ENCODE data around the gene MDK.

The MDK gene

DNA sequence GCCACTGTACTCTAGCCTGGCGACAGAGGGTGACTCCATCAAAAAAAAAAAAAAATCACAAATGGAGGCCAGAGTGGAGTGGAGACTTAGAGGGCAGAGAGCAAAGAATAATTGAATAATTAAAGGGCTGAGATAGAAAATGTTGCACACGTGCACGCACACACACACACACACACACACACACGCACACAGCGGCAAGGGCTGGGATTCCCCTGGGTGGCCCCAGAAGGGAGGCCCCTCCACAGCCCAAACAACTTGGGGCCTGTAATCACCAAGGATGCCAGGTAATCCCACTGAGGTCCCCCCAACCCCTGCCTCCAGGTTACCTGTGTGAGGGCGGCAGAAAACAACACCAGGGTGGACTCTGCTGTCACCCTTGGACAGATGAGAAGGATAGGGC, 46.2 kb upstream of the MDK start:
- ATAC-seq = no peak
- TF ChIP-seq ARNTL (CRISPR knock-in tag; IDR thresholded peaks at IDR 0.05; ENCODE audit: borderline replicate concordance, low read depth) = no peak

DNA sequence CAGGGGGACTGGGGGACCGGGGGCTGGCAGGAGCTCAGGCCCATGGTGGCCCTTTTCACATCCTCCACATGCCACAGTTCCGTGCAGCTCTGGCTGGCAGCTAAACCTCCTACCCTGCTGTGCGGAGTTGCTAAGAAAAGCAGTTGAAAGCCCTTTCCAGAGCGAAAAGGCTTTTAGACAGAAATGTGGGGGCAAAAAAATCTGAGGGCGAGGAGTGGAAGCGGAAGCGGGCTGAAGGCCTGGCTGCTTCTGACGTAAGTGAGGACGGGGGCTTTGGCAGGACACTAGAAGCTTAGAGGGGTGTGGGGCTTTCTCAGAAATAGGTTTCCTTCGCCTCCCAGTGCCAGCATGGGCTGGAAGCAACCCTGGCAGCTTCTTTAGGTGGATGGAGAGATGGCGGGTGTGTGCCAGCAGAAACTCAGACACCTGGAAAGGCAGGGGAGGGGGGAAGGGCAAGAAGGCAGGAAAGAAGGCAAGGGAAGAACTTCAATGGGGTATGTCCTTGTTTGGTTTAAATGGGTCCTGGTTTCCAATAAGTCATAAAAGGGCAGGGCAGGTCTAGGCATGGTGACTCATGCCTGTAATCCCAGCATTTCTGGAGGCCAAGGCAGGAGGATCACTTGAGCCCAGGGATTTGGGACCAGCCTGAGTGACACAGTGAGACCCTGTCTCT, 45.4 kb upstream of the MDK start:
- TF ChIP-seq, protein P1, sequence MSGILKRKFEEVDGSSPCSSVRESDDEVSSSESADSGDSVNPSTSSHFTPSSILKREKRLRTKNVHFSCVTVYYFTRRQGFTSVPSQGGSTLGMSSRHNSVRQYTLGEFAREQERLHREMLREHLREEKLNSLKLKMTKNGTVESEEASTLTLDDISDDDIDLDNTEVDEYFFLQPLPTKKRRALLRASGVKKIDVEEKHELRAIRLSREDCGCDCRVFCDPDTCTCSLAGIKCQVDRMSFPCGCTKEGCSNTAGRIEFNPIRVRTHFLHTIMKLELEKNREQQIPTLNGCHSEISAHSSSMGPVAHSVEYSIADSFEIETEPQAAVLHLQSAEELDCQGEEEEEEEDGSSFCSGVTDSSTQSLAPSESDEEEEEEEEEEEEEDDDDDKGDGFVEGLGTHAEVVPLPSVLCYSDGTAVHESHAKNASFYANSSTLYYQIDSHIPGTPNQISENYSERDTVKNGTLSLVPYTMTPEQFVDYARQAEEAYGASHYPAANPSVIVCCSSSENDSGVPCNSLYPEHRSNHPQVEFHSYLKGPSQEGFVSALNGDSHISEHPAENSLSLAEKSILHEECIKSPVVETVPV (CRISPR knock-in tag; IDR thresholded peaks at IDR 0.05) = no peak
- TF ChIP-seq RARB (CRISPR knock-in tag; IDR thresholded peaks at IDR 0.05) (no peak), CSDC2 (CRISPR knock-in tag; IDR thresholded peaks at IDR 0.05) (no peak), SNAI2 (CRISPR knock-in tag; IDR thresholded peaks at IDR 0.05) (no peak), PPARA (CRISPR knock-in tag; IDR thresholded peaks at IDR 0.05; ENCODE audit: borderline replicate concordance) (no peak)
- TF ChIP-seq, protein P2, sequence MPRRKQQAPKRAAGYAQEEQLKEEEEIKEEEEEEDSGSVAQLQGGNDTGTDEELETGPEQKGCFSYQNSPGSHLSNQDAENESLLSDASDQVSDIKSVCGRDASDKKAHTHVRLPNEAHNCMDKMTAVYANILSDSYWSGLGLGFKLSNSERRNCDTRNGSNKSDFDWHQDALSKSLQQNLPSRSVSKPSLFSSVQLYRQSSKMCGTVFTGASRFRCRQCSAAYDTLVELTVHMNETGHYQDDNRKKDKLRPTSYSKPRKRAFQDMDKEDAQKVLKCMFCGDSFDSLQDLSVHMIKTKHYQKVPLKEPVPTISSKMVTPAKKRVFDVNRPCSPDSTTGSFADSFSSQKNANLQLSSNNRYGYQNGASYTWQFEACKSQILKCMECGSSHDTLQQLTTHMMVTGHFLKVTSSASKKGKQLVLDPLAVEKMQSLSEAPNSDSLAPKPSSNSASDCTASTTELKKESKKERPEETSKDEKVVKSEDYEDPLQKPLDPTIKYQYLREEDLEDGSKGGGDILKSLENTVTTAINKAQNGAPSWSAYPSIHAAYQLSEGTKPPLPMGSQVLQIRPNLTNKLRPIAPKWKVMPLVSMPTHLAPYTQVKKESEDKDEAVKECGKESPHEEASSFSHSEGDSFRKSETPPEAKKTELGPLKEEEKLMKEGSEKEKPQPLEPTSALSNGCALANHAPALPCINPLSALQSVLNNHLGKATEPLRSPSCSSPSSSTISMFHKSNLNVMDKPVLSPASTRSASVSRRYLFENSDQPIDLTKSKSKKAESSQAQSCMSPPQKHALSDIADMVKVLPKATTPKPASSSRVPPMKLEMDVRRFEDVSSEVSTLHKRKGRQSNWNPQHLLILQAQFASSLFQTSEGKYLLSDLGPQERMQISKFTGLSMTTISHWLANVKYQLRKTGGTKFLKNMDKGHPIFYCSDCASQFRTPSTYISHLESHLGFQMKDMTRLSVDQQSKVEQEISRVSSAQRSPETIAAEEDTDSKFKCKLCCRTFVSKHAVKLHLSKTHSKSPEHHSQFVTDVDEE (CRISPR knock-in tag; IDR thresholded peaks at IDR 0.05) = no peak
- no peak for ATAC-seq

DNA sequence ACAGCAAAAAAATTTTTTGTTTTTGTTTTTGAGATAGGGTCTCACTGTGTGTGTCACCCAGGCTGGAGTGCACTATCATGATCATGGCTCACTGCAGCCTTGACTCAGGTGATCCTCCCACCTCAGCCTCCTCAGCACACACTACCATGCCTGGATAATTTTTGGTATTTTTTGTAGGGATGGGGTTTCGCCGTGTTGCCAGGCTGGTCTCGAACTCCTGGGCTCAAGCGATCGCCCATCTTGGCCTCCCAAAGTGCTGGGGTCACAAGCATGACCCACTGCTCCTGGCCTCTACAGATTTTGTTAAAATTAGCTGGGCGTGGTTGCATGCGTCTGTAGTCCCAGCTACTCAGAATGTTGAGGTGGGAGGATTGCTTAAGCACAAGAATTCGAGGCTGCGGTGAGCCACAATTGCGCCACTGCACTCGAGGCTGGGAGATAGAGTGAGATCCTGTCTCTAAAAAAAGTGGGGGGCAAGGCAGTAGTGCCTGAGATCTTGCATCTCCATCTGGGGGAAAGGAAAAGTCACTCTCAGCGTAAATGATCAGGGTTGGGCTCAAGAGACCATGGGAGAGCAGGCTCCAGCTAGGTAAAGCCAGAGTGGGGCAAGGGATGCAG, 44.8 kb upstream of the MDK start:
- ATAC-seq = no peak

DNA sequence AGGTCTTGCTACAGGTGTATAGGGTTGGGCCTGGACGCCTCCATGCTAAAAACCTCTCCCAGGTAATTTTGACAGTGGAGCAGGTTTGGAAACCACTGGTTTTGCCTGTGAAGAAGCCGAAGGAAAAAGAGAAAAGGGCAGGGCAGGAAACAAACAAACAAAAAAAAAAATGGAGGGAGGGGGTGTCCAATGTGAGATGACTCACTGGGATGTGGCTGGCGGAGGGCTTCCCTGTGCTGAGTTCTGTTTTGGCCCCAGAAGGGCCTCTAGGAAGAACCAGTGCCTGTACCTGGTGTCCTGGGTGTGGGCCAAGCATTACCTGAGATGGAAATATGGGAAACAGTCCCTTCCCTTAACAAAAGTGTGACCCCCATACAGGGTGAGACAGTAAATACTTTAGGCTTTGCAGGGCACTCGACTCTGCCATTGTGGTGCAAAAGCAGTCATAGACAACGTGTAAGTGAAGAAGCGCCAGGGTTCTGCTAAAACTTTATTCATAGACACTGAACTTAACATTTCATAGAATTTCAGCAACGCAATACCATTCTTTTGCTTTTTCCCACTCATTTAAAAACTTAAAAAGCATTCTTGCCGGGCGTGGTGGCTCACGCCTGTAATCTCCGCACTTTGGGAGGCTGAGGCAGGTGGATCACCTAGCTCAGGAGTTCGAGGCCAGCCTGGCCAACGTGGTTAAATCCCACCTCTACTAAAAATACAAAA, 43.7 kb upstream of the MDK start:
- ATAC-seq = no peak
- TF ChIP-seq ZC3H10 (CRISPR knock-in tag; IDR thresholded peaks at IDR 0.05) = no peak
- no peak for TF ChIP-seq ZNF70 (CRISPR knock-in tag; IDR thresholded peaks at IDR 0.05)
- TF ChIP-seq, protein P3, sequence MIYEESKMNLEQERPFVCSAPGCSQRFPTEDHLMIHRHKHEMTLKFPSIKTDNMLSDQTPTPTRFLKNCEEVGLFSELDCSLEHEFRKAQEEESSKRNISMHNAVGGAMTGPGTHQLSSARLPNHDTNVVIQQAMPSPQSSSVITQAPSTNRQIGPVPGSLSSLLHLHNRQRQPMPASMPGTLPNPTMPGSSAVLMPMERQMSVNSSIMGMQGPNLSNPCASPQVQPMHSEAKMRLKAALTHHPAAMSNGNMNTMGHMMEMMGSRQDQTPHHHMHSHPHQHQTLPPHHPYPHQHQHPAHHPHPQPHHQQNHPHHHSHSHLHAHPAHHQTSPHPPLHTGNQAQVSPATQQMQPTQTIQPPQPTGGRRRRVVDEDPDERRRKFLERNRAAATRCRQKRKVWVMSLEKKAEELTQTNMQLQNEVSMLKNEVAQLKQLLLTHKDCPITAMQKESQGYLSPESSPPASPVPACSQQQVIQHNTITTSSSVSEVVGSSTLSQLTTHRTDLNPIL (CRISPR knock-in tag; IDR thresholded peaks at IDR 0.05; ENCODE audit: low read depth) = no peak
- TF ChIP-seq ESRRG (CRISPR knock-in tag; IDR thresholded peaks at IDR 0.05) = no peak
- TF ChIP-seq RARB (CRISPR knock-in tag; IDR thresholded peaks at IDR 0.05) = no peak
- TF ChIP-seq OSR1 (CRISPR knock-in tag; IDR thresholded peaks at IDR 0.05) = no peak
- TF ChIP-seq ZFP3 (CRISPR knock-in tag; IDR thresholded peaks at IDR 0.05) = no peak
- TF ChIP-seq PPARA (CRISPR knock-in tag; IDR thresholded peaks at IDR 0.05; ENCODE audit: borderline replicate concordance) = no peak
- no peak for TF ChIP-seq ZFP30 (CRISPR knock-in tag; IDR thresholded peaks at IDR 0.05)
- TF ChIP-seq, protein P2 (CRISPR knock-in tag; IDR thresholded peaks at IDR 0.05) = no peak
- TF ChIP-seq GLIS3 (CRISPR knock-in tag; IDR thresholded peaks at IDR 0.05) = no peak
- TF ChIP-seq, protein P4, sequence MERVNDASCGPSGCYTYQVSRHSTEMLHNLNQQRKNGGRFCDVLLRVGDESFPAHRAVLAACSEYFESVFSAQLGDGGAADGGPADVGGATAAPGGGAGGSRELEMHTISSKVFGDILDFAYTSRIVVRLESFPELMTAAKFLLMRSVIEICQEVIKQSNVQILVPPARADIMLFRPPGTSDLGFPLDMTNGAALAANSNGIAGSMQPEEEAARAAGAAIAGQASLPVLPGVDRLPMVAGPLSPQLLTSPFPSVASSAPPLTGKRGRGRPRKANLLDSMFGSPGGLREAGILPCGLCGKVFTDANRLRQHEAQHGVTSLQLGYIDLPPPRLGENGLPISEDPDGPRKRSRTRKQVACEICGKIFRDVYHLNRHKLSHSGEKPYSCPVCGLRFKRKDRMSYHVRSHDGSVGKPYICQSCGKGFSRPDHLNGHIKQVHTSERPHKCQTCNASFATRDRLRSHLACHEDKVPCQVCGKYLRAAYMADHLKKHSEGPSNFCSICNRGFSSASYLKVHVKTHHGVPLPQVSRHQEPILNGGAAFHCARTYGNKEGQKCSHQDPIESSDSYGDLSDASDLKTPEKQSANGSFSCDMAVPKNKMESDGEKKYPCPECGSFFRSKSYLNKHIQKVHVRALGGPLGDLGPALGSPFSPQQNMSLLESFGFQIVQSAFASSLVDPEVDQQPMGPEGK (CRISPR knock-in tag; IDR thresholded peaks at IDR 0.05; ENCODE audit: borderline replicate concordance) = no peak

More for the DNA sequence above, 44.8 kb upstream of the MDK start:
- TF ChIP-seq ZNF70 (CRISPR knock-in tag; IDR thresholded peaks at IDR 0.05) = no peak
- no peak for TF ChIP-seq ZNF8 (CRISPR knock-in tag; IDR thresholded peaks at IDR 0.05)
- TF ChIP-seq PPARA (CRISPR knock-in tag; IDR thresholded peaks at IDR 0.05; ENCODE audit: borderline replicate concordance) = no peak
- no peak for TF ChIP-seq CSDC2 (CRISPR knock-in tag; IDR thresholded peaks at IDR 0.05)
- no peak for TF ChIP-seq ARNTL (CRISPR knock-in tag; IDR thresholded peaks at IDR 0.05; ENCODE audit: borderline replicate concordance, low read depth)
- TF ChIP-seq, protein P2 (CRISPR knock-in tag; IDR thresholded peaks at IDR 0.05) = no peak
- TF ChIP-seq RARB (CRISPR knock-in tag; IDR thresholded peaks at IDR 0.05) = no peak
- TF ChIP-seq ZC3H10 (CRISPR knock-in tag; IDR thresholded peaks at IDR 0.05) = no peak
- no peak for TF ChIP-seq ISL1 (CRISPR knock-in tag; IDR thresholded peaks at IDR 0.05)
- TF ChIP-seq TCF4 (CRISPR knock-in tag; IDR thresholded peaks at IDR 0.05; ENCODE audit: borderline replicate concordance) = no peak
